IPS-18a (cell line): ENCODE results near the gene OR56A3.

Experiments
- H3K27ac ChIP-seq: one replicate; pipeline ENCODE4 v1.5.1; 2013; ENCODE audit warnings: low read length
- H3K27me3 ChIP-seq: one replicate; pipeline ENCODE4 v1.6.1; 2013; ENCODE audit warnings: mild to moderate bottlenecking, low read length; ENCODE audit not compliant: control insufficient read depth, insufficient read depth
- H3K36me3 ChIP-seq: one replicate; pipeline ENCODE4 v1.6.1; 2013; ENCODE audit warnings: low read depth, low read length; ENCODE audit not compliant: control insufficient read depth
- H3K4me1 ChIP-seq: one replicate; pipeline ENCODE4 v1.6.1; 2013; ENCODE audit warnings: low read depth, low read length; ENCODE audit not compliant: control insufficient read depth
- H3K4me3 ChIP-seq: one replicate; pipeline ENCODE4 v1.5.1; 2013; ENCODE audit warnings: low read length
- H3K9ac ChIP-seq: one replicate; pipeline ENCODE4 v1.6.1; 2013; ENCODE audit warnings: mild to moderate bottlenecking, low read length, moderate library complexity
- H3K9me3 ChIP-seq: one replicate; pipeline ENCODE4 v1.6.1; 2013; ENCODE audit warnings: low read depth, low read length; ENCODE audit not compliant: control insufficient read depth

The OR56A3 gene

DNA sequence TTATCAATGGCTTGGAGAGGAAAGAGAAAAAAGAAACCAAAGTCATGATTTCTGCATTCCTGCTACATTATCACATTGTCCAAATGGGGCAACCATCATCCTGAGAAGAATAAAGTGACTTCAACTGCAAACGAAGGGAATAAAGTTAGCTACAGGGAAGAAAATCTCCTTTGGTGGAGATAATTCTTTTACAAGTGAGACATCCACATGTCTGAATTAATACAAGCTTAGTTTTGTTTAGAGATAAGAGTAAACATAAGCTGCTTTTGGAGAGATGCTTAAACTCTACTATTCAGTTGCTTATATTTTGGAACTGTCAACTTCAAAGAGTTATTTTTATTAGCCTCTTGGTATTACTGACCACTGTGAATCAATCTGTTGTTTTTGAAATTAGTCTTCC, 44.8 kb downstream of the OR56A3 start, which contains the start of gene OR52L1:
Gene OR52L1 (minus strand): TSS at position 101 of the 400 bp plus-strand sequence. CDS start 55 bp downstream, at position 46.
- Histone ChIP-seq H3K9ac (no peak within 1 kb of the TSS), H3K27me3 (no peaks in the 10 kb centered on the region), H3K36me3 (no peaks in the 10 kb centered on the region), H3K9me3 (no peaks in the 10 kb centered on the region), H3K27ac (no peak within 1 kb of the TSS), H3K4me3 (no peak within 1 kb of the TSS), H3K4me1 (no peaks in the 10 kb centered on the region)

- no peak overlapping the region for H3K4me3 ChIP-seq
- H3K9ac ChIP-seq, result no peak overlapping the region
- no peaks in the 10 kb centered on the region for H3K9me3 ChIP-seq
- no peaks in the 10 kb centered on the region for H3K4me1 ChIP-seq
- H3K36me3 ChIP-seq, result no peaks in the 10 kb centered on the region
- H3K27me3 ChIP-seq, result no peaks in the 10 kb centered on the region
- no peak overlapping the region for H3K27ac ChIP-seq
Measured at GRCh38 chr11:5989203-5989602, 47.2 kb downstream of the OR56A3 start.

- H3K36me3 ChIP-seq, result no peaks in the 10 kb centered on the region
Measured at GRCh38 chr11:5992150-5992549, 50.1 kb downstream of the OR56A3 start.

GRCh38 chr11:5992604-5993251, 50.7 kb downstream of the OR56A3 start:
- no peaks in the 10 kb centered on the region for H3K4me1 ChIP-seq
- H3K36me3 ChIP-seq, result no peaks in the 10 kb centered on the region

More at GRCh38 chr11:5992150-5992549, 50.1 kb downstream of the OR56A3 start:
- Histone ChIP-seq H3K4me3 (no peak overlapping the region), H3K27ac (no peak overlapping the region), H3K4me1 (no peaks in the 10 kb centered on the region), H3K27me3 (no peaks in the 10 kb centered on the region), H3K9me3 (no peaks in the 10 kb centered on the region), H3K9ac (no peak overlapping the region)

GRCh38 chr11:5994791-5995190, 52.7 kb downstream of the OR56A3 start:
- Histone ChIP-seq H3K27ac (no peak overlapping the region), H3K9me3 (no peaks in the 10 kb centered on the region)

More at GRCh38 chr11:5992604-5993251, 50.7 kb downstream of the OR56A3 start:
- no peaks in the 10 kb centered on the region for H3K9me3 ChIP-seq
- H3K27me3 ChIP-seq, result no peaks in the 10 kb centered on the region
- no peak overlapping the region for H3K9ac ChIP-seq
- no peak overlapping the region for H3K4me3 ChIP-seq
- no peak overlapping the region for H3K27ac ChIP-seq

More at GRCh38 chr11:5994791-5995190, 52.7 kb downstream of the OR56A3 start:
- Histone ChIP-seq H3K4me3 (no peak overlapping the region), H3K4me1 (no peaks in the 10 kb centered on the region), H3K27me3 (no peaks in the 10 kb centered on the region), H3K36me3 (no peaks in the 10 kb centered on the region), H3K9ac (no peak overlapping the region)
